Daoy (cell line): Measurements from ENCODE around the gene FZD1. TPM values are rescaled to one million over a fixed set of nuclear protein-coding genes. Genes with fewer than 3 reads are reported as not detected.

Experiments
- DNase-seq: peaks from one replicate; pipeline ENCODE4 v3.0.0-alpha.2; 2015; ENCODE audit warnings: low read depth
- total RNA-seq: library from RNA; depleted of rRNA; stranded (reverse); fragments of >200 nt; shearing (Covaris generic); gene quantifications from 2 replicates; pipeline ENCODE4 v1.2.3, GENCODE V29; 2014

The FZD1 gene
- total RNA-seq, 1 experiment from 2014 or later, result 4.7 TPM

GRCh38 chr7:91264924-91265681, 870 bp downstream of the FZD1 start:
- DNase-seq, result peak; percentile 79

DNA sequence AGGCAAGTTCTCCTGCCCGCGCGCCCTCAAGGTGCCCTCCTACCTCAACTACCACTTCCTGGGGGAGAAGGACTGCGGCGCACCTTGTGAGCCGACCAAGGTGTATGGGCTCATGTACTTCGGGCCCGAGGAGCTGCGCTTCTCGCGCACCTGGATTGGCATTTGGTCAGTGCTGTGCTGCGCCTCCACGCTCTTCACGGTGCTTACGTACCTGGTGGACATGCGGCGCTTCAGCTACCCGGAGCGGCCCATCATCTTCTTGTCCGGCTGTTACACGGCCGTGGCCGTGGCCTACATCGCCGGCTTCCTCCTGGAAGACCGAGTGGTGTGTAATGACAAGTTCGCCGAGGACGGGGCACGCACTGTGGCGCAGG, 1.4 kb downstream of the FZD1 start:
- DNase-seq, result no peak

GRCh38 chr7:91266067-91266688, 1.9 kb downstream of the FZD1 start:
- DNase-seq, result no peak

GRCh38 chr7:91266689-91267090, 2.5 kb downstream of the FZD1 start:
- DNase-seq, result no peak

DNA sequence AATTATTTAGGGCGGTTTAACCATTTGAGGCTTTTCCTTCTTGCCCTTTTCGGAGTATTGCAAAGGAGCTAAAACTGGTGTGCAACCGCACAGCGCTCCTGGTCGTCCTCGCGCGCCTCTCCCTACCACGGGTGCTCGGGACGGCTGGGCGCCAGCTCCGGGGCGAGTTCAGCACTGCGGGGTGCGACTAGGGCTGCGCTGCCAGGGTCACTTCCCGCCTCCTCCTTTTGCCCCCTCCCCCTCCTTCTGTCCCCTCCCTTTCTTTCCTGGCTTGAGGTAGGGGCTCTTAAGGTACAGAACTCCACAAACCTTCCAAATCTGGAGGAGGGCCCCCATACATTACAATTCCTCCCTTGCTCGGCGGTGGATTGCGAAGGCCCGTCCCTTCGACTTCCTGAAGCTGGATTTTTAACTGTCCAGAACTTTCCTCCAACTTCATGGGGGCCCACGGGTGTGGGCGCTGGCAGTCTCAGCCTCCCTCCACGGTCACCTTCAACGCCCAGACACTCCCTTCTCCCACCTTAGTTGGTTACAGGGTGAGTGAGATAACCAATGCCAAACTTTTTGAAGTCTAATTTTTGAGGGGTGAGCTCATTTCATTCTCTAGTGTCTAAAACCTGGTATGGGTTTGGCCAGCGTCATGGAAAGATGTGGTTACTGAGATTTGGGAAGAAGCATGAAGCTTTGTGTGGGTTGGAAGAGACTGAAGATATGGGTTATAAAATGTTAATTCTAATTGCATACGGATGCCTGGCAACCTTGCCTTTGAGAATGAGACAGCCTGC, 3.1 kb downstream of the FZD1 start:
- DNase-seq, result peak; percentile 48

- DNase-seq, result no peak
Measured at GRCh38 chr7:91270372-91270771, 6.1 kb downstream of the FZD1 start.

DNA sequence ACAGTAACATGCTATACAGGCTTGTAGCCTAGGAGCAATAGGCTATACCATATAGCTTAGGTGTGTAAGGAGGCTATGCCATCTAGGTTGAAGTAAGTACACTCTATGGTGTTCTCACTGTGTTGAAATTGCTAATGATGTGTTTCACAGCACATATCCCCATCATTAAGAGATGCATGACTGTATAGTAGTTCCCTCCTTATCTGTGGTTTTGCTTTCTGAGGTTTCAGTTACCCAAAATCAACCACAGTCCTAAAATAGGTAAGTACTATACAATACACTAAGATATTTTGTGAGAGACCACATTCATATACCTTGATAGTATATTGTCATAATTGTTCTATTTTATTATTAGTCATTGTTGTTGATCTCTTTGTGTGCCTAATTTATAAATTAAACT, 12.7 kb downstream of the FZD1 start:
- DNase-seq, result no peak

GRCh38 chr7:91280185-91280584, 16.0 kb downstream of the FZD1 start:
- DNase-seq, result no peak

DNA sequence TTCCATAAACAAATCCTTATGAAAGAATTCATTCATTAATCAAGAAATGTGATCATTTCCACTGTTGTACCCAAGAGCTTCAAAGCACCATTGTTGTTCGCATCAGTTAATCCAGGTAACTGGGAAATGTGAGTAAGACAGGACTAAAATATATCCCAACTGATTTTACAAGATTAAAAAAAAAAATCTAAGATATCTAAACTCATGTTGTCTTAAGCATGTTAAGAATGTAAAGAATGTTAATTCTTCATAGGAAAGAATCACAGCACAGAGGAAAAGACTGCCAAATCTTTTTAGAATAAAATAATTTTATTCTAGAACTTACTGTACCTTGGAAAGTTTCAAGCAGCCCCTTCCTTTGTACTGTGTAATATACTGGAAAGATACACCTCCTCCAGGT, 16.4 kb downstream of the FZD1 start:
- no peak for DNase-seq

- peak; percentile 26 for DNase-seq
Measured at GRCh38 chr7:91285696-91286355, 21.6 kb downstream of the FZD1 start.

DNA sequence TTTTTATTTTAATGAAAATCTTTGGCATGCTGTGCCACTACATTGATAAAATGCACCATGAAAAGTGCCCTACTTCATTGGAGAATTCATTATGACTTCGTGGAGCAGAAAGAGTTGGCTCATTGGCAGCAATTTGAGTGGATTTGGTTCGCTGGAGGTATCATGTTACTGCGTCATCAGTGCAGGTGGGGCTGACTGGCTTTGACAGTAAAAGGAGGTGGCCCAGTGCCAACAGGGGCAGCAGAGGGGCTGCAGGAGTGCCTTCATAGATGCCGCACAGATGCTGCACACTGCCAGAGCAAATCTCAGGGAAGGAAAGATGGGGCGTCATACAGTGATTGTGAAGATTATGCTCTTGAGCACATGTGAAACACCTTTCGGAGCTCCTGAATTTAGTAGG, 22.2 kb downstream of the FZD1 start:
- DNase-seq, result peak; percentile 13

- DNase-seq, result no peak
Measured at GRCh38 chr7:91287371-91288084, 23.3 kb downstream of the FZD1 start.

GRCh38 chr7:91288208-91288824, 24.1 kb downstream of the FZD1 start:
- peak; percentile 21 for DNase-seq

DNA sequence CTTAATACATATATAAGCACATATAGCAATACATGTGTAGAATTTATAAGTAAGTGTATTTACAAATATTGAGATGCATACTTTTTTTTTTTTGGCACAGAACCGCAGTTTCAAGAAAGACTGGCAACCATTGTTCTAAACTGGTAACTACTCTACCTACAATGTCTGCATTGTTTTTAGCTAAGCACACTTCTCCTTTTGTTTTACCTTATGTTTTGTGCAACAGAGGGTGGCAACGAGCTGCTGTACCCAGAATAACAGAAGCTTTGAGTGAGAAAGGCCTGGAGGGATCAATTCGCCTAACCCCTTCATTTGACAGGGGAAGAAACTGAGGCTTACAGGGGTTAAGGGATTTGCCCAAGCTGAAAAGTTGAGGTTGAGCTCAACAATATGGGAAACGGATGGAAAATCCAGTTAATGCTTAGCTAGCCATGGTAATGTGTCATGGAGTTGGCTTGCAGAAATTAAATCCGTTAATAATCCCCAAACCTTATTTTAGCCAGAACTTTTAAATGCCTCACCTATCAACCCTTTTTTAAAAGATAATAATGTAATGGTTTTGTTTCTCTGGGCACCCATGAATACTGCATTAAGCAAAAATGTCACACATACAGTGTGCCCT, 25.5 kb downstream of the FZD1 start:
- DNase-seq, result no peak

- no peak for DNase-seq
Measured at GRCh38 chr7:91291302-91291701, 27.1 kb downstream of the FZD1 start.

DNA sequence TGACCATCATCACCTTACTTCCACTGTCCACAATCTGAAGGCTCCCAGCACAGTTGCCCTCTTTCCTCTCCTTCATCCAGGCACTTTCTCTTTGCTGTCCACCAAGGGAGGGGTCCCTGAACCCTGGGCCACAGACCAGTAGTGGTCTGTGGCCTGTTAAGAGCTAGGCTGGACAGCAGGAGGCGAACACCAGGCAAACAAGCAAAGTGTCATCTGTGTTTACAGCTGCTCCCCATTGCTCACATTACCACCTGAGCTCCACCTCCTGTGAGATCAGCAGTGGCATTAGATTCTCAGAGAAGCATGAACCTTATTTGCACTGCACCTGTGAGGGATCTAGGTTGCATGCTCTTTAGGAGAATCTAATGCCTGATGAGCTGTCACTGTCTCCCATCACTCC, 27.7 kb downstream of the FZD1 start:
- DNase-seq, result no peak

- no peak for DNase-seq
Measured at GRCh38 chr7:91292506-91292905, 28.3 kb downstream of the FZD1 start.

DNA sequence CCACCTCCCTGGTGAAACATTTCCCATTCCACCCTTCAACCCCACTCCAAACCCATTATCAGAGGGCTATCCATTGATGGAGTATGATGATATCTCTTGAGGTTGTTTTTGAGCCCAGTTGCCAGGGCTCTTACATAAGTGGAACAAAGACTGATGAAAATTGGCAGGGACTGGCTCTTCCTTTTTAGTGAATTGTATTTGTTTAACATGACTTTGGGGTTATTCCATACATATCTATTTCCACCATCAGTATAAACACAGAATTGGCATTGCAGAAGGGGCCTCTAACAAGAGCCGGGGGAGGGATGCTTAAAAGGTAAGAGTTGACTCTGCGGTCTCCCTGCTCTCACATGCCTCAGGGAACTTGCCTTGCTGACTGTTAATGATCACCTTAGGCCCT, 28.9 kb downstream of the FZD1 start:
- DNase-seq, result no peak

- DNase-seq, result no peak
Measured at GRCh38 chr7:91293840-91294239, 29.6 kb downstream of the FZD1 start.

GRCh38 chr7:91294639-91295220, 30.5 kb downstream of the FZD1 start:
- DNase-seq, result no peak
